ENCODE measurements around the gene CDH13. TPM values are rescaled to one million over a fixed set of nuclear protein-coding genes. Genes with fewer than 3 reads are reported as not detected.

Gene CDH13
- total and polyA plus RNA-seq, 2 donors (not counting 3 experiments of a cell fraction or from before 2014, with no cell fraction given): 96.6 to 124 TPM

DNA sequence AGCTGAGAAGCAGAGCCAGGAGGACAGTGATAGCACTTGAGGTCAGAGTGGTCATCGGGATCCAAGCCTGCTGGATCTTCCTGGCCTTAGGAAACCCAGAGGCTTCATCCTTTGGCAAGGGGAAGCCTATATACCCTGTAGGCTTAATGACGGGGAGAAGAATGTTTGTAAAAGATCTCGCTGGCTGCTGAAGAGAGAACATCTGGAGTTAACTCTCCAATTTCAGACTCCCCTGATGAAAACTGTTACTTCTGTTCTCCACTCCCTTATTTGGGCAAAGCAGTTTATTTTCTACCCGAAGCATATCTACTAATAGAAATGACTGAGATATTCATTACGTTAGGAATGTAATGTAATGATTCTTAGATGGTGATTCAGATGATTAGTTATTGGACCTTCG, 487.0 kb downstream of the CDH13 start:
- Histone ChIP-seq H2AFZ (ENCODE audit: low read depth, low read length) (no peak overlapping the region), H3K9me3 (replicated peaks; ENCODE audit: control insufficient read depth, insufficient read depth, low read length) (no peaks in the 10 kb centered on the region), H3K9ac (replicated peaks; ENCODE audit: extremely low read depth, insufficient read depth, low read length) (no peak overlapping the region), H3K9me1 (replicated peaks; ENCODE audit: control insufficient read depth, extremely low read depth, insufficient read depth, low read length) (no peaks in the 10 kb centered on the region), H3K36me3 (ENCODE audit: control insufficient read depth in 2 of 2, extremely low read depth in 1 of 2, insufficient read depth in 2 of 2, low read length in 2 of 2) (no peaks in the 10 kb centered on the region), H3K4me1 (ENCODE audit: control insufficient read depth, extremely low read depth, insufficient read depth, low read length) (no peaks in the 10 kb centered on the region), H3K27ac (ENCODE audit: insufficient read depth, low read depth, low read length) (no peak overlapping the region), H3K79me2 (ENCODE audit: control insufficient read depth, insufficient read depth, low read length) (no peaks in the 10 kb centered on the region), H3K4me3 (replicated peaks in 1 of 3; ENCODE audit: insufficient read depth in 1 of 3, low read depth in 1 of 3, low read length in 3 of 3) (no peak overlapping the region), H4K20me1 (replicated peaks; ENCODE audit: control insufficient read depth, extremely low read depth, insufficient read depth, low read length) (no peaks in the 10 kb centered on the region), H3K4me2 (ENCODE audit: insufficient read depth, low read length) (no peak overlapping the region), H3K27me3 (ENCODE audit: control insufficient read depth in 2 of 2, insufficient read depth in 2 of 2, low read length in 2 of 2) (no peaks in the 10 kb centered on the region)
- POLR2A ChIA-PET: no interaction called here
- CTCF ChIA-PET: interaction anchor here (0.6 to 3.4 kb wide), 28 partner anchors 8 to 483 kb away, joined by 3 to 57 read pairs (median 4); no protein-coding TSS in a partner anchor
- FAIRE-seq (no peak), DNase-seq (ENCODE audit: low read depth, low spot score) (no peak)
- no peak for TF ChIP-seq POLR2A (IDR thresholded peaks at IDR 0.05; ENCODE audit: low read depth, low read length)
- TF ChIP-seq POLR2AphosphoS5 (IDR thresholded peaks at IDR 0.05; ENCODE audit: insufficient read depth, low read depth, low read length): no peak
- no peak for TF ChIP-seq GATA2 (IDR thresholded peaks at IDR 0.05; ENCODE audit: insufficient read depth, insufficient read length, low read depth, low read length)
- TF ChIP-seq, protein P1, sequence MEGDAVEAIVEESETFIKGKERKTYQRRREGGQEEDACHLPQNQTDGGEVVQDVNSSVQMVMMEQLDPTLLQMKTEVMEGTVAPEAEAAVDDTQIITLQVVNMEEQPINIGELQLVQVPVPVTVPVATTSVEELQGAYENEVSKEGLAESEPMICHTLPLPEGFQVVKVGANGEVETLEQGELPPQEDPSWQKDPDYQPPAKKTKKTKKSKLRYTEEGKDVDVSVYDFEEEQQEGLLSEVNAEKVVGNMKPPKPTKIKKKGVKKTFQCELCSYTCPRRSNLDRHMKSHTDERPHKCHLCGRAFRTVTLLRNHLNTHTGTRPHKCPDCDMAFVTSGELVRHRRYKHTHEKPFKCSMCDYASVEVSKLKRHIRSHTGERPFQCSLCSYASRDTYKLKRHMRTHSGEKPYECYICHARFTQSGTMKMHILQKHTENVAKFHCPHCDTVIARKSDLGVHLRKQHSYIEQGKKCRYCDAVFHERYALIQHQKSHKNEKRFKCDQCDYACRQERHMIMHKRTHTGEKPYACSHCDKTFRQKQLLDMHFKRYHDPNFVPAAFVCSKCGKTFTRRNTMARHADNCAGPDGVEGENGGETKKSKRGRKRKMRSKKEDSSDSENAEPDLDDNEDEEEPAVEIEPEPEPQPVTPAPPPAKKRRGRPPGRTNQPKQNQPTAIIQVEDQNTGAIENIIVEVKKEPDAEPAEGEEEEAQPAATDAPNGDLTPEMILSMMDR (IDR thresholded peaks at IDR 0.05; ENCODE audit: extremely low read depth in 1 of 2, insufficient read depth in 1 of 2, low read depth in 1 of 2, low read length in 2 of 2): no peak
- no peak for TF ChIP-seq FOS (IDR thresholded peaks at IDR 0.05; ENCODE audit: borderline replicate concordance, insufficient read depth, low read length)
- TF ChIP-seq EZH2 (IDR thresholded peaks at IDR 0.05; ENCODE audit: borderline replicate concordance, low read depth, low read length, severe bottlenecking): no peak
- no peak for TF ChIP-seq JUN (IDR thresholded peaks at IDR 0.05; ENCODE audit: borderline replicate concordance, insufficient read depth, insufficient read length, low read depth)
- TF ChIP-seq, protein P2, sequence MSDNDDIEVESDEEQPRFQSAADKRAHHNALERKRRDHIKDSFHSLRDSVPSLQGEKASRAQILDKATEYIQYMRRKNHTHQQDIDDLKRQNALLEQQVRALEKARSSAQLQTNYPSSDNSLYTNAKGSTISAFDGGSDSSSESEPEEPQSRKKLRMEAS (IDR thresholded peaks at IDR 0.05; ENCODE audit: insufficient read depth, insufficient read length): no peak
- TF ChIP-seq MYC (IDR thresholded peaks at IDR 0.05; ENCODE audit: low read depth, low read length): no peak
- dilution Hi-C loops (cut with MboI; ENCODE audit: extremely low pct_ligation_motif_present, low sequenced_read_pairs): no loop called here
- BruUV-seq (replicated peaks): no TSS peak
- intact Hi-C loops (cut with micrococcal nuclease): loop anchor here (1.0 to 5.0 kb wide), 4 partner anchors 73 to 332 kb away; no protein-coding TSS in a partner anchor

Data from endothelial cell of umbilical vein (primary cell).